ENCODE measurements around the gene ADAMTS13.
A peak's percentile ranks its signal among the peaks of the same experiment; 100 is the strongest.

ADAMTS13 gene

GRCh38 chr9:133393399-133393798, 28.8 kb upstream of the ADAMTS13 start:
- DNase-seq = no peak

DNA sequence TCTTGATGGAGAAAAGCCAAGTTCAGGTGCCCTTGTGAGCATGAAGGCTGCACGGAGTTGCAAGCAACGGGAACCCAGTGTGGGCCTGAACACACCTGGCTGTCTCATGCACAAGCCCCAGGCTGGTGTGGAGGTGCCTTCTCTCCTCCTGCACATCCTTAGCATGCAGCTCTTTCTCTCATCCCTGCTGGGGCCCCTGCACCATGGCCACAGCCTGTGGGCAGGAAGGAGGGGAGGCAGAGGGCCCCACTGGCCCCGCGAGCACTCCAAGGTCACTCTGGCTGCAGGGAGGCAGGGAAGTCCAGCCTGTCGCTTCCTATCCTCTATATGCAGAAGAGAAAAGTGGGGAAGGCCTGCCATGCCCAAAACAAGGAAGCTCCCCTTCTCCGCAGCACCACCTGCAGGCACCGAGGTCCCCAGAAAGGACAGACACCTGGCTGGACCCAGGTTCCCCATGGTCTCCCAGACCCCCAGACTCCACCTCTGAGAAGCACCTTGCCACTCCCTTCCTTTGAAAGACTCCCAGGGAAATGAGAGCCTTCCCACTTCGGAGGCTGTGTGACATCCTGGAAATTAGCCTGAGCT, 27.4 kb upstream of the ADAMTS13 start:
- no peak for DNase-seq

DNA sequence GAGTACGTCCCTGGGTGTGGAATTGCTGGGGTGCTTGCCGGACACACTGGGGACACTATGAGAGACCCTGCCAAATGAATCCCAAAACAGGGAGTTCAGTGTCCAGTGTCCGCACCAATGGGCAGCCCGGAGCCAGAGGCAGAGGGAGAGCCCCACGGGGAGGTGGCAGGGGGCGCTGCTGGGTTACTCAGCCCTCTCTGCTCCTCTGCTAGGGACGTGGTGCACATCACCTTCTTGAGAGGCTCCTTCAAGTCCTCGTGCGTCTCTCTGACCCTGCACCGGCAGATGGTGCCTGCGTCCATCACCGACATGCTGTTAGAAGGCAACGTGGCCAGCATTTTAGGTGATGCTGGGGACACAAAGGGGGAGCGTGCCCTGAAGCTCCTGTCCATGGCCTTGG, 25.2 kb upstream of the ADAMTS13 start:
- DNase-seq = no peak

- DNase-seq = no peak
Observed at GRCh38 chr9:133397370-133397769, 24.8 kb upstream of the ADAMTS13 start.

- DNase-seq = no peak
Observed at GRCh38 chr9:133397895-133398294, 24.3 kb upstream of the ADAMTS13 start.

DNA sequence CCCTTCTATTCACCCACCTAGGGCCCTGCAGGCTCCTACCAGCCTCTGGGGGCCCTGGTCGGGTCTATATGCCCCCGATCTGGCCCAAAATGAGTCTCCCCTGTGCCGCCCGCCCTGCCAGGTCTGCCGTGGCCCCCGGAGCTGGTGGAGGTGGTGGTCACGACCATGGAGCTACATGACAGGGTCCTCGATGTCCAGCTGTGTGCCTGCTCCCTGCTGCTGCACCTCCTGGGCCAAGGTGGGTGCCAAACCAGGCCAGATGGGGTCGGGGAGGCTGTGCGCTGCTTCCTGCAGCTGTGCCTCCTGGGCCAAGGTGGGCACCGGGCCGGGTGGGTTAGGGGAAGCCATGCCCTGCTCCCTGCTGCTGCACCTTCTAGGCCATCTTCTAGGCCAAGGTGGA, 21.9 kb upstream of the ADAMTS13 start:
- no peak for DNase-seq

- DNase-seq = no peak
Observed at GRCh38 chr9:133401588-133401987, 20.6 kb upstream of the ADAMTS13 start.

- no peak for DNase-seq
Observed at GRCh38 chr9:133402689-133403088, 19.5 kb upstream of the ADAMTS13 start.

DNA sequence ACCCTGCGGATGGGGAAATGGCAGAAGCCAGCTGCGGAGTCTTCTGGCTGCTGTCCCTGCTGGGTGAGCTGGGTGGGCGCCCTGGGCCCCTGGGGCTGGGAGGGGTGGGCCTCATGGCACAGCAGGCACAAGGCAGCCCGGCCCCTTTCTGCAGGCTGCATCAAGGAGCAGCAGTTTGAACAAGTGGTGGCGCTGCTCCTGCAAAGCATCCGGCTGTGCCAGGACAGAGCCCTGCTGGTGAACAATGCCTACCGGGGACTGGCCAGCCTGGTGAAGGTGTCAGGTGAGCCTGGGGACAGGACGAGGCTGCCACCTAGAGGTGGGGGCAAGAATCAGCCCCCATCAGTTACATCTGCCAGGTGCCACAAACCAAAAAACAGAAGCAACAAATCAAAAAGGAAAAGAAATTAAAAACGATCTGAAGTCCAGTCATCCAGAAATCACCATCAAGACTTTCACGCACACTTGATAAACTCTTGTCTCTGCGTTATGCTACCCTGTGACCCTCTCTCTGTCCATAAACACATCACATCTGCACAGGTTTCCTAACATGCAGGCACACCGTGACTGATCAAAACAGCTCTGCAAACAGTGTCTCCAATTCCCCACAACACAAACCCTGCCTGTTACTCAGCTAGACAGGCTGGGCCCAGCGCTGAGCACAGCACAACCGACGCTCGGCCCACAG, 18.3 kb upstream of the ADAMTS13 start:
- DNase-seq = peak; percentile 18 to 57 (median 42)

GRCh38 chr9:133404454-133405002, 17.6 kb upstream of the ADAMTS13 start:
- no peak for DNase-seq

GRCh38 chr9:133405508-133406438, 16.4 kb upstream of the ADAMTS13 start:
- DNase-seq = no peak

DNA sequence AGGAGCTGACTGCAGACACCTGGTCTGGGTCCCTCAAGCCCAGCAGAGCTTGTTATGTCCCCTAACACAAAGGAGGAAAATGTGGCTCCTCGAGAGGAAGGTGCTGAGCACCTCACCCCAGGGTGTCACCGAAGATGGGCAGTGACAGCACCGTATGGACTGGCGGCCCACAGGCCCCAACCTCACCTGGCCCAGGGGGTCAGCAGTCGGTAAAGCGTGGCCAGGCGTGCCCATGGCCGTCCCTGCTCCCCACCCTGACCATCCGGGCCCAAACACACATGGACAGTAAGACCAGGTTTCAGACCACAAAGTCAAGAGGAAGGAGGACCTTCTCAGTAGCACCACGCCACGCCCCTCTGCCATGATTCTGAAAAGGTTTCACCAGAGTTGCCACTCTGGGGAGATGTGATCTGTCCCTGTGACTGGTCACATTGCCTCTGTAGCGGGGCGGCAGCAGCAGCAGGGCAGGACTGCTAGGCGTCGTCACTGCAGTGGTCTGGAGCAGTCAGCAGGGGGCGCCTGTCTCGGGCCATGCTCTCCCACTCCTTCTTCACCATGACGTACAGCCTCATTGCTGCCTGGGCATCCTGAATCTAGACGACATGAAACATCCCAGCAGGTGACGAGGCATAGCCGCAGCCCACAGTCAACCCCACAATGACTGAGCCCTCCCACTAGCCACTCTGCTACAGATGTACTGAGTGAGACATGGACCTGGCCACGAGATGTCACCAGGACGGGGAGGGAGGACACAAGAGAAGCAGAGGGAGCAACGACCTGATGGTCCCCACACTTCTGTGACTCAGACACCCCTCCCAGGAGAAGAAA, 15.5 kb upstream of the ADAMTS13 start:
- DNase-seq = peak; percentile 50 to 75 (median 61)

DNA sequence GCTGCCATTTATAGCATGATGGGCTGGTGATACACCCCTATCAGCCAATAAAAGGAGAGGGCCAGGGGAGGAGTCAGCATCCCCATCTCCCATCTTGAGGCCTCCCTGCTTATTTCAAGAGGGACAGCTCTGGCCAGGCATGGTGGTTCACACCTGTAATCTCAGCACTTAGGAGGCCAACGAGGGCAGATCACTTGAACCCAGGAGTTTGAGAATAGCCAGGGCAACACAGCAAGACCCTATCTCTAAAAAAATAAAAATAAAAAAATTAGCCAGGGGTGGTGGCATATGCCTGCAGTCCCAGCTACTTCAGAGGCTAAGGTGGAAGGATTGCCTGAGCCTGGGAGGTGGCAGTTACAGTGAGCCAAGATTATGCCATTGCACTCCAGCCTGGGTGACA, 14.1 kb upstream of the ADAMTS13 start:
- DNase-seq = no peak

GRCh38 chr9:133415170-133415569, 7.0 kb upstream of the ADAMTS13 start:
- no peak for DNase-seq

DNA sequence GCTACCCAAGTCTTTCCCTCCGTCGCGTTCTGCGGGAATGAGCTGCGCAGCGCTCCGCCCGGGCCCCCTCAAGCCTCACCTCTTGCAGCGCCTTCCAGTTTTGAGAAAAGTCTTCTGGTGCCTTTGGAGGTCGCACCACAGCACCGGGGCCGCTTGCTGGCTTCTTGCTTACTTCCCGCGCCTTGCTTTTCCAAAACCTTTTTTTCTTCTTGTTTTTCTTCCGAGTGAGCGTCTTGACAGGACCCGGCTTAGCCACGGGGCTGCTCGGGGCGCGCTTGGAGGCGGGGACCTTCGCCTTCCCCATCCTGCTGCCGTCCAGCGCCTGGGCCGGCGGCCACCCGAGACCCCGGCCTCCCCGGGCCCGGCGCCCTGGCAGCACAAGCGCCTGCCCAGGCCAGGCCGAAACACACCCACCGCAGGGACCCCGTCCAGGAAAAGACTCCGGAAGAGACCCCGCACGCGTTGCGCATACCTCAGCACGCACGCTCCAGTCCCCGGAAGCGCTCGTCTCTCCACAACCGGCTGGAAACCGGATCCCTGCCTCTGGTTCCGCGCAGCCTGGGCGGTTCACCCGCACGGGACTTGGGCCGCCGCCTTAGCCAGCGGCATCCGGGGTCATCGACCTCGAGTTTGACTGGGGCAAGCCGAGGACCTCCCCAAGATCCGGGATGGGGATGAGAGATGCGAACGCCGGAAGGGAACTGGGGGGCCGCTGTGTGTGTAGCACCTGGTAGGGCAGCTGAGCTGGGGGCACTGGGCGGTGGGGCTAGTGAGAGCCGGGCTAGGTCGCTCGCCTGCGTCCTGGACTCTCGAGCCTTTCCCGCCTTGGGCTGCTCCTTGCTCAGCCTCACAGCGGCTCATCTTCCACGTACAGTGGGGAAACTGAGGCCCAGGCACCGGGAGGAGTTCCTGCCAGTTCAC, 4.4 kb upstream of the ADAMTS13 start, which contains the start of gene REXO4:
REXO4 (minus strand) TSS at position 470 of the 921 bp plus-strand sequence; CDS start at position 304, 166 bp downstream.
- peak; percentile 67 to 88 (median 75) for DNase-seq

DNA sequence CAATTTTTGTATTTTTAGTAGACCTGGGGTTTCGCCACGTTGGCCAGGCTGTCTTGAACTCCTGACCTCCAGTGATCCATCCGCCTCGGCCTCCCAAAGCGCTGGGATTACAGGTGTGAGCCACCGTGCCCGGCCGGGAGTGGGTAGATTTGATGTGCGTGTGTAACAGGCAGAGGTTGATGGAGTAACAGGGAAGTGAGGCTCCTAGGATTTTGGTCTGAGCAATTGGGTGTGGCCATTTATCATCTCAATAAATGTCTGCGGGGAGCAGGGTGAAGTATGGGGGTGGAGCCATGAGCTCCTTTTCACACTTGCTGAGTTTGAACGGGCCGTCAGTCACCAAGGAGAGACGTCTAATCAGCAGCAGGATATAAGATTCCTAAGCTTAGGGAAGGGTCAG, 3.2 kb upstream of the ADAMTS13 start:
- no peak for DNase-seq

GRCh38 chr9:133420392-133420827, 1.8 kb upstream of the ADAMTS13 start:
- no peak for DNase-seq

DNA sequence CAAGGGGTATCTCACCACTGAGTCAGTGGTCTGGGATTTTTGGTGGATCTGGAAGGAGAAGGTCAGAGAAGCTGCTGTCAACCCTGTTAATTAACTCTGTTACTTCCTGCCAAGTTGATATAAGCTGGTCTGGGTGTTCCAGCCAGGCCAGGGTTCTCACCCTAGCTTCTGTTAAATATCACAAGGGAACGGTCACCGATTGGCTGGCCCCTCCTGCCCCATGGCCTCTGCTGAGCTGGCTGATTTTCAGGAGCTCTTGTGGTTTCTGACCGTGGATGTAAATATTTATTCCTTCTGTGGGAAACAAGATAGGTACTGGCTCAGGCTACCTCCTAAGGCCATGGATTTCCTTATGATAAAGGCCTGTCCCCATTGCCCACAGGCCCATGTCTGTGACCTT, 1.0 kb downstream of the ADAMTS13 start:
- no peak for DNase-seq

GRCh38 chr9:133424187-133424586, 2.0 kb downstream of the ADAMTS13 start:
- no peak for DNase-seq

- DNase-seq = no peak
Observed at GRCh38 chr9:133425049-133425632, 3.0 kb downstream of the ADAMTS13 start.

DNA sequence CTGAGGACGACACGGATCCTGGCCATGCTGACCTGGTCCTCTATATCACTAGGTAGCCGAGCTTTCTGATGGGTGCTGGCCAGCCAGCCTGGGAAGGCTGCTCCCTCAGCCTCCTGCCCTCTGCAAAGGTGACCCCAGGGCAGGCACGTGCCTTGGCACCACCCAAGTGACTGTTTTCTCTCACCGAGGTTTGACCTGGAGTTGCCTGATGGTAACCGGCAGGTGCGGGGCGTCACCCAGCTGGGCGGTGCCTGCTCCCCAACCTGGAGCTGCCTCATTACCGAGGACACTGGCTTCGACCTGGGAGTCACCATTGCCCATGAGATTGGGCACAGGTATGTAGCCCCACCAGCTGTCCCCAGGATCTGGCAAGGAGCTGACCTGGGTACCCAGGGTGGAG, 3.8 kb downstream of the ADAMTS13 start:
- no peak for DNase-seq

All from stimulated activated naive CD4-positive, alpha-beta T cell (primary cell).